HEK293T (cell line): ENCODE results near the gene CCSER1.

Experiments
- CTCF ChIA-PET: fragments of 350-600 bp; formaldehyde crosslinking; extraction: SDS; loops from one replicate; lab custom pipeline; 2021; ENCODE audit warnings: antibody characterized with exemption, inconsistent platforms; lab: Yijun Ruan, JAX
- POLR2A ChIA-PET: fragments of 350-600 bp; formaldehyde crosslinking; extraction: SDS; loops from one replicate; lab custom pipeline; 2020; ENCODE audit warnings: antibody characterized with exemption, inconsistent platforms; lab: Yijun Ruan, JAX
- DNase-seq: peaks from one replicate; pipeline ENCODE4 v3.0.0; 2012; ENCODE audit warnings: mixed read lengths; ENCODE audit errors: extremely low spot score
- ARNT ChIP-seq: fragments of 450-650 bp; IDR thresholded peaks from 2 replicates; pipeline ENCODE4 v1.6.1; 2017; ENCODE audit warnings: mild to moderate bottlenecking
- BHLHE40 ChIP-seq: fragments of 450-650 bp; IDR thresholded peaks from 2 replicates; pipeline ENCODE4 v1.6.1; 2016; ENCODE audit warnings: mild to moderate bottlenecking, moderate library complexity, borderline replicate concordance
- CTBP1 ChIP-seq: fragments of 450-650 bp; IDR thresholded peaks from 2 replicates; pipeline ENCODE4 v1.6.1; 2016; ENCODE audit warnings: borderline replicate concordance
- ELF4 ChIP-seq: fragments of 450-650 bp; IDR thresholded peaks from 2 replicates; pipeline ENCODE4 v1.6.1; 2017; ENCODE audit warnings: antibody characterized with exemption
- FOXA1 ChIP-seq: fragments of 450-650 bp; IDR thresholded peaks from 2 replicates; pipeline ENCODE4 v1.6.1; 2016; ENCODE audit warnings: mild to moderate bottlenecking
- FOXK2 ChIP-seq: fragments of 450-650 bp; IDR thresholded peaks from 2 replicates; pipeline ENCODE4 v1.6.1; 2016; ENCODE audit warnings: mild to moderate bottlenecking
- FOXM1 ChIP-seq: fragments of 450-650 bp; IDR thresholded peaks from 2 replicates; pipeline ENCODE4 v1.6.1; 2017; ENCODE audit warnings: mild to moderate bottlenecking, borderline replicate concordance
- HDGF ChIP-seq: fragments of 450-650 bp; IDR thresholded peaks from 2 replicates; pipeline ENCODE4 v1.6.1; 2017; ENCODE audit warnings: antibody characterized with exemption, borderline replicate concordance
- L3MBTL2 ChIP-seq: fragments of 450-650 bp; conservative IDR thresholded peaks from 2 replicates; pipeline ENCODE4 v1.6.1; 2016; ENCODE audit warnings: mild to moderate bottlenecking
- LEF1 ChIP-seq: fragments of 450-650 bp; IDR thresholded peaks from 2 replicates; pipeline ENCODE4 v1.6.1; 2017; ENCODE audit warnings: mild to moderate bottlenecking, borderline replicate concordance
- NFRKB ChIP-seq: fragments of 450-650 bp; IDR thresholded peaks from 2 replicates; pipeline ENCODE4 v1.6.1; 2016; ENCODE audit warnings: mild to moderate bottlenecking, moderate library complexity
- PKNOX1 ChIP-seq: fragments of 450-650 bp; IDR thresholded peaks from 2 replicates; pipeline ENCODE4 v1.6.1; 2016
- SP1 ChIP-seq: fragments of 450-650 bp; IDR thresholded peaks from 2 replicates; pipeline ENCODE4 v1.6.1; 2017
- SUZ12 ChIP-seq: fragments of 450-650 bp; IDR thresholded peaks from 2 replicates; pipeline ENCODE4 v1.6.1; 2016; ENCODE audit warnings: mild to moderate bottlenecking
- TARDBP ChIP-seq: fragments of 450-650 bp; IDR thresholded peaks from 2 replicates; pipeline ENCODE4 v1.6.1; 2016
- ZNF384 ChIP-seq: fragments of 450-650 bp; IDR thresholded peaks from 2 replicates; pipeline ENCODE4 v1.6.1; 2016

Gene CCSER1

GRCh38 chr4:90443231-90443630 is 316.0 kb downstream of the CCSER1 start:
- ChIA-PET CTCF (no interaction called here), POLR2A (no interaction called here)
- TF ChIP-seq FOXK2 (no peak), L3MBTL2 (no peak), PKNOX1 (no peak)
- DNase-seq, result no peak

- no peak for DNase-seq
- ChIA-PET POLR2A (no interaction called here), CTCF (no interaction called here)
- TF ChIP-seq CTBP1, result no peak
- TF ChIP-seq HDGF, result no peak
- no peak for TF ChIP-seq ZNF384
These were observed 317.7 kb downstream of the CCSER1 start for GRCh38 chr4:90444904-90445303.

- ChIA-PET CTCF (no interaction called here), POLR2A (no interaction called here)
- DNase-seq, result no peak
- TF ChIP-seq LEF1, result no peak
- no peak for TF ChIP-seq CTBP1
- no peak for TF ChIP-seq L3MBTL2
- no peak for TF ChIP-seq SP1
- TF ChIP-seq ZNF384, result no peak
- TF ChIP-seq FOXA1, result no peak
These were observed 318.2 kb downstream of the CCSER1 start for GRCh38 chr4:90445380-90445779.

- DNase-seq, result no peak
- ChIA-PET CTCF (no interaction called here), POLR2A (no interaction called here)
- no peak for TF ChIP-seq HDGF
- no peak for TF ChIP-seq SP1
- TF ChIP-seq PKNOX1, result no peak
- no peak for TF ChIP-seq CTBP1
- no peak for TF ChIP-seq LEF1
- TF ChIP-seq ARNT, result no peak
- TF ChIP-seq FOXA1, result no peak
- TF ChIP-seq BHLHE40, result no peak
- no peak for TF ChIP-seq ELF4
- no peak for TF ChIP-seq L3MBTL2
These were observed 322.4 kb downstream of the CCSER1 start for GRCh38 chr4:90449626-90450025.

- ChIA-PET POLR2A (no interaction called here), CTCF (no interaction called here)
- TF ChIP-seq SUZ12, result no peak
- no peak for TF ChIP-seq L3MBTL2
- no peak for TF ChIP-seq HDGF
- TF ChIP-seq SP1, result no peak
- no peak for TF ChIP-seq FOXK2
- TF ChIP-seq ARNT, result no peak
- TF ChIP-seq NFRKB, result no peak
- TF ChIP-seq ZNF384, result no peak
- TF ChIP-seq CTBP1, result no peak
- no peak for TF ChIP-seq PKNOX1
- no peak for TF ChIP-seq FOXA1
- TF ChIP-seq LEF1, result no peak
These were observed 329.7 kb downstream of the CCSER1 start for GRCh38 chr4:90456891-90457290.

GRCh38 chr4:90457817-90458216 is 330.6 kb downstream of the CCSER1 start:
- ChIA-PET POLR2A (no interaction called here), CTCF (no interaction called here)

More at GRCh38 chr4:90456891-90457290, 329.7 kb downstream of the CCSER1 start:
- no peak for DNase-seq

GRCh38 chr4:90458576-90458975 is 331.4 kb downstream of the CCSER1 start:
- POLR2A ChIA-PET, result no interaction called here
- no peak for DNase-seq
- CTCF ChIA-PET, result no interaction called here
- TF ChIP-seq CTBP1, result no peak
- no peak for TF ChIP-seq ZNF384
- TF ChIP-seq ELF4, result no peak
- TF ChIP-seq FOXA1, result no peak
- no peak for TF ChIP-seq NFRKB
- no peak for TF ChIP-seq BHLHE40
- TF ChIP-seq FOXK2, result no peak
- no peak for TF ChIP-seq TARDBP
- TF ChIP-seq FOXM1, result no peak
- no peak for TF ChIP-seq SUZ12
- TF ChIP-seq PKNOX1, result no peak
- TF ChIP-seq ARNT, result no peak
- no peak for TF ChIP-seq LEF1

More at GRCh38 chr4:90457817-90458216, 330.6 kb downstream of the CCSER1 start:
- DNase-seq, result no peak
- TF ChIP-seq HDGF, result no peak
